SK-N-SH treated with all-trans-retinoic acid at 6 μM for 48 hours (cell line): ENCODE measurements around the gene ABLIM1.

Experiments
- ARNTL ChIP-seq: fragments of 450-650 bp; formaldehyde crosslinking; IDR thresholded peaks from 2 replicates; pipeline ENCODE4 v1.5.0; 2020; ENCODE audit warnings: low read depth, mild to moderate bottlenecking, moderate library complexity, borderline replicate concordance
- BACH2 ChIP-seq: fragments of 250-450 bp; sonication (Bioruptor Pico); IDR thresholded peaks from 2 replicates; pipeline ENCODE4 v1.9.0; 2021; ENCODE audit warnings: mild to moderate bottlenecking, borderline replicate concordance
- ISL1 ChIP-seq: fragments of 250-450 bp; sonication (Bioruptor Pico); IDR thresholded peaks from 2 replicates; pipeline ENCODE4 v2.1.2; 2022; ENCODE audit warnings: mild to moderate bottlenecking, moderate library complexity
- PPARA ChIP-seq: fragments of 250-450 bp; sonication (Bioruptor Pico); IDR thresholded peaks from 2 replicates; pipeline ENCODE4 v1.5.0; 2020; ENCODE audit warnings: mild to moderate bottlenecking, borderline replicate concordance
- RARB ChIP-seq: fragments of 250-450 bp; sonication (Bioruptor Pico); IDR thresholded peaks from 2 replicates; pipeline ENCODE4 v1.8.0; 2021; ENCODE audit warnings: mild to moderate bottlenecking, moderate library complexity
- ZC3H10 ChIP-seq: fragments of 250-450 bp; sonication (Bioruptor Pico); IDR thresholded peaks from 2 replicates; pipeline ENCODE4 v1.5.1; 2021; ENCODE audit warnings: mild to moderate bottlenecking, moderate library complexity
- ZFP30 ChIP-seq: fragments of 450-650 bp; formaldehyde crosslinking; IDR thresholded peaks from 2 replicates; pipeline ENCODE4 v1.5.0; 2022; ENCODE audit warnings: mild to moderate bottlenecking, moderate library complexity
- ZNF70 ChIP-seq: fragments of 450-650 bp; formaldehyde crosslinking; IDR thresholded peaks from 2 replicates; pipeline ENCODE4 v1.5.0; 2020; ENCODE audit warnings: mild to moderate bottlenecking, moderate library complexity
- TF ChIP-seq, protein P1 (sequence below): fragments of 250-450 bp; sonication (Bioruptor Pico); IDR thresholded peaks from 2 replicates; pipeline ENCODE4 v1.5.0; 2020; ENCODE audit warnings: mild to moderate bottlenecking, moderate library complexity
- TF ChIP-seq, protein P2 (sequence below): fragments of 250-450 bp; sonication (Bioruptor Pico); IDR thresholded peaks from 2 replicates; pipeline ENCODE4 v1.8.0; 2020; ENCODE audit warnings: mild to moderate bottlenecking, moderate library complexity, borderline replicate concordance
- TF ChIP-seq, protein P3 (sequence below): fragments of 250-450 bp; sonication (Bioruptor Pico); IDR thresholded peaks from 2 replicates; pipeline ENCODE4 v1.5.1; 2020; ENCODE audit warnings: low read depth, mild to moderate bottlenecking, moderate library complexity

GRCh38 chr10:114521255-114521654 is 136.8 kb downstream of the ABLIM1 start:
- no peak for TF ChIP-seq ISL1 (CRISPR knock-in tag)
- TF ChIP-seq PPARA (CRISPR knock-in tag) = no peak
- TF ChIP-seq, protein P1, sequence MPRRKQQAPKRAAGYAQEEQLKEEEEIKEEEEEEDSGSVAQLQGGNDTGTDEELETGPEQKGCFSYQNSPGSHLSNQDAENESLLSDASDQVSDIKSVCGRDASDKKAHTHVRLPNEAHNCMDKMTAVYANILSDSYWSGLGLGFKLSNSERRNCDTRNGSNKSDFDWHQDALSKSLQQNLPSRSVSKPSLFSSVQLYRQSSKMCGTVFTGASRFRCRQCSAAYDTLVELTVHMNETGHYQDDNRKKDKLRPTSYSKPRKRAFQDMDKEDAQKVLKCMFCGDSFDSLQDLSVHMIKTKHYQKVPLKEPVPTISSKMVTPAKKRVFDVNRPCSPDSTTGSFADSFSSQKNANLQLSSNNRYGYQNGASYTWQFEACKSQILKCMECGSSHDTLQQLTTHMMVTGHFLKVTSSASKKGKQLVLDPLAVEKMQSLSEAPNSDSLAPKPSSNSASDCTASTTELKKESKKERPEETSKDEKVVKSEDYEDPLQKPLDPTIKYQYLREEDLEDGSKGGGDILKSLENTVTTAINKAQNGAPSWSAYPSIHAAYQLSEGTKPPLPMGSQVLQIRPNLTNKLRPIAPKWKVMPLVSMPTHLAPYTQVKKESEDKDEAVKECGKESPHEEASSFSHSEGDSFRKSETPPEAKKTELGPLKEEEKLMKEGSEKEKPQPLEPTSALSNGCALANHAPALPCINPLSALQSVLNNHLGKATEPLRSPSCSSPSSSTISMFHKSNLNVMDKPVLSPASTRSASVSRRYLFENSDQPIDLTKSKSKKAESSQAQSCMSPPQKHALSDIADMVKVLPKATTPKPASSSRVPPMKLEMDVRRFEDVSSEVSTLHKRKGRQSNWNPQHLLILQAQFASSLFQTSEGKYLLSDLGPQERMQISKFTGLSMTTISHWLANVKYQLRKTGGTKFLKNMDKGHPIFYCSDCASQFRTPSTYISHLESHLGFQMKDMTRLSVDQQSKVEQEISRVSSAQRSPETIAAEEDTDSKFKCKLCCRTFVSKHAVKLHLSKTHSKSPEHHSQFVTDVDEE = no peak
- TF ChIP-seq, protein P2, sequence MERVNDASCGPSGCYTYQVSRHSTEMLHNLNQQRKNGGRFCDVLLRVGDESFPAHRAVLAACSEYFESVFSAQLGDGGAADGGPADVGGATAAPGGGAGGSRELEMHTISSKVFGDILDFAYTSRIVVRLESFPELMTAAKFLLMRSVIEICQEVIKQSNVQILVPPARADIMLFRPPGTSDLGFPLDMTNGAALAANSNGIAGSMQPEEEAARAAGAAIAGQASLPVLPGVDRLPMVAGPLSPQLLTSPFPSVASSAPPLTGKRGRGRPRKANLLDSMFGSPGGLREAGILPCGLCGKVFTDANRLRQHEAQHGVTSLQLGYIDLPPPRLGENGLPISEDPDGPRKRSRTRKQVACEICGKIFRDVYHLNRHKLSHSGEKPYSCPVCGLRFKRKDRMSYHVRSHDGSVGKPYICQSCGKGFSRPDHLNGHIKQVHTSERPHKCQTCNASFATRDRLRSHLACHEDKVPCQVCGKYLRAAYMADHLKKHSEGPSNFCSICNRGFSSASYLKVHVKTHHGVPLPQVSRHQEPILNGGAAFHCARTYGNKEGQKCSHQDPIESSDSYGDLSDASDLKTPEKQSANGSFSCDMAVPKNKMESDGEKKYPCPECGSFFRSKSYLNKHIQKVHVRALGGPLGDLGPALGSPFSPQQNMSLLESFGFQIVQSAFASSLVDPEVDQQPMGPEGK (CRISPR knock-in tag) = no peak
- no peak for TF ChIP-seq ZC3H10
- no peak for TF ChIP-seq ZNF70
- TF ChIP-seq, protein P3, sequence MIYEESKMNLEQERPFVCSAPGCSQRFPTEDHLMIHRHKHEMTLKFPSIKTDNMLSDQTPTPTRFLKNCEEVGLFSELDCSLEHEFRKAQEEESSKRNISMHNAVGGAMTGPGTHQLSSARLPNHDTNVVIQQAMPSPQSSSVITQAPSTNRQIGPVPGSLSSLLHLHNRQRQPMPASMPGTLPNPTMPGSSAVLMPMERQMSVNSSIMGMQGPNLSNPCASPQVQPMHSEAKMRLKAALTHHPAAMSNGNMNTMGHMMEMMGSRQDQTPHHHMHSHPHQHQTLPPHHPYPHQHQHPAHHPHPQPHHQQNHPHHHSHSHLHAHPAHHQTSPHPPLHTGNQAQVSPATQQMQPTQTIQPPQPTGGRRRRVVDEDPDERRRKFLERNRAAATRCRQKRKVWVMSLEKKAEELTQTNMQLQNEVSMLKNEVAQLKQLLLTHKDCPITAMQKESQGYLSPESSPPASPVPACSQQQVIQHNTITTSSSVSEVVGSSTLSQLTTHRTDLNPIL (CRISPR knock-in tag) = no peak
- no peak for TF ChIP-seq ARNTL (CRISPR knock-in tag)
- no peak for TF ChIP-seq ZFP30 (CRISPR knock-in tag)
- TF ChIP-seq BACH2 (CRISPR knock-in tag) = no peak
- TF ChIP-seq RARB = no peak
